B cell (primary cell): ENCODE data around the gene GSE1. TPM values are rescaled to one million over a fixed set of nuclear protein-coding genes. Genes with fewer than 3 reads are reported as not detected.

Experiments used
- ATAC-seq: fragments of 200-7000 bp; cut with Tn5 transposase; one replicate; pipeline ENCODE4 v1.10.0; 2021; ENCODE audit warnings: low read depth, mild to moderate bottlenecking, moderate number of reproducible peaks, moderate library complexity
- CTCF ChIA-PET: fragments of 350-600 bp; sonication (Branson Sonifier 250); formaldehyde crosslinking; loops from one replicate; lab custom pipeline; 2021; ENCODE audit warnings: antibody characterized with exemption, inconsistent platforms; lab: Charles Lee
- POLR2A ChIA-PET: fragments of 350-600 bp; sonication (Branson Sonifier 250); formaldehyde crosslinking; loops from one replicate; lab custom pipeline; 2021; ENCODE audit warnings: antibody characterized with exemption; lab: Charles Lee
- DNase-seq: peaks from one replicate; pipeline ENCODE4 v3.0.0; 2013
- H2AFZ ChIP-seq: 2 replicates; pipeline ENCODE4 v1.6.1; 2012; ENCODE audit warnings: mild to moderate bottlenecking, low read depth, low read length; ENCODE audit not compliant: insufficient read depth, poor library complexity, severe bottlenecking
- H3K27ac ChIP-seq, 2 donors: 1 replicate in 1 of 2; 2 replicates in 1 of 2; pipeline ENCODE4 v1.5.1; 2012 to 2013; ENCODE audit warnings: low read length in 2 of 2, mild to moderate bottlenecking in 2 of 2, moderate library complexity in 1 of 2
- H3K27me3 ChIP-seq, 4 experiments: fragments of 200-600 bp in 1 of 4; sonication (generic) in 1 of 4; replicated peaks in 1 of 4; 1 replicate in 2 of 4; 2 replicates in 2 of 4; pipeline versions ENCODE4 v1.6.1 to v1.7.0; 2013 to 2016; ENCODE audit warnings: low read length in 3 of 4, mild to moderate bottlenecking in 2 of 4, mixed read lengths in 1 of 4, moderate library complexity in 1 of 4; ENCODE audit not compliant: insufficient read depth in 4 of 4, control insufficient read depth in 3 of 4; ENCODE audit errors: control extremely low read depth in 1 of 4
- H3K36me3 ChIP-seq, 2 experiments: replicated peaks in 1 of 2; 1 replicate in 1 of 2; 2 replicates in 1 of 2; pipeline versions ENCODE4 v1.6.1 to v1.7.1; 2013; ENCODE audit warnings: low read length in 1 of 2; ENCODE audit not compliant: insufficient read depth in 2 of 2, control insufficient read depth in 1 of 2; ENCODE audit errors: control extremely low read depth in 1 of 2, extremely low read depth in 1 of 2
- H3K4me1 ChIP-seq, 2 donors: fragments of 200-600 bp in 1 of 2; sonication (generic) in 1 of 2; 1 replicate in 1 of 2; 2 replicates in 1 of 2; pipeline versions ENCODE4 v1.5.1 to v1.6.1; 2013 to 2017; ENCODE audit warnings: low read length in 2 of 2; ENCODE audit not compliant: control insufficient read depth in 2 of 2, insufficient read depth in 2 of 2
- H3K4me2 ChIP-seq: replicated peaks from 2 replicates; pipeline ENCODE3; 2012; ENCODE audit warnings: mild to moderate bottlenecking, low read depth, low read length; ENCODE audit not compliant: poor library complexity, severe bottlenecking
- H3K4me3 ChIP-seq, 5 experiments: fragments of 200-600 bp in 1 of 5; sonication (generic) in 1 of 5; 1 replicate in 3 of 5; 2 replicates in 2 of 5; pipeline versions ENCODE4 v1.5.1 to v1.7.0; 2011 to 2016; ENCODE audit warnings: low read length in 4 of 5, mild to moderate bottlenecking in 4 of 5, low read depth in 2 of 5, control low read depth in 1 of 5, moderate library complexity in 1 of 5; ENCODE audit not compliant: insufficient read depth in 1 of 5; ENCODE audit errors: control extremely low read depth in 1 of 5, extremely low read depth in 1 of 5
- H3K79me2 ChIP-seq: fragments of 200-600 bp; sonication (generic); one replicate; pipeline ENCODE4 v1.6.0; 2016; ENCODE audit warnings: low read length; ENCODE audit not compliant: control insufficient read depth, insufficient read depth
- H3K9ac ChIP-seq: fragments of 200-600 bp; sonication (generic); 2 replicates; pipeline ENCODE4 v1.6.1; 2017; ENCODE audit warnings: mild to moderate bottlenecking, low read length, moderate library complexity
- H3K9me3 ChIP-seq, 3 donors: one replicate each; pipeline versions ENCODE4 v1.6.1 to v1.7.1; 2013; ENCODE audit warnings: low read length in 2 of 3; ENCODE audit not compliant: control insufficient read depth in 2 of 3, insufficient read depth in 1 of 3; ENCODE audit errors: control extremely low read depth in 1 of 3
- H4K20me1 ChIP-seq: 2 replicates; pipeline ENCODE4 v1.6.0; 2012; ENCODE audit warnings: mild to moderate bottlenecking, low read length; ENCODE audit not compliant: insufficient read depth, control insufficient read depth, poor library complexity, severe bottlenecking
- H3K27ac Mint-ChIP-seq: one replicate; pipeline ENCODE4 v1.8.0; 2021; ENCODE audit warnings: mixed read lengths
- H3K27me3 Mint-ChIP-seq: one replicate; pipeline ENCODE4 v1.8.0; 2021; ENCODE audit warnings: mixed read lengths
- H3K4me1 Mint-ChIP-seq: one replicate; pipeline ENCODE4 v1.8.0; 2021; ENCODE audit warnings: mixed read lengths
- H3K4me3 Mint-ChIP-seq: one replicate; pipeline ENCODE4 v1.8.0; 2021; ENCODE audit warnings: mixed read lengths
- H3K9me3 Mint-ChIP-seq: one replicate; pipeline ENCODE4 v1.8.0; 2022; ENCODE audit warnings: mixed read lengths; ENCODE audit not compliant: insufficient read depth
- CTCF ChIP-seq: fragments of 200-600 bp; IDR thresholded peaks from one replicate; pipeline ENCODE4 v1.8.0; 2022; ENCODE audit warnings: antibody characterized with exemption, mild to moderate bottlenecking
- EZH2 ChIP-seq: IDR thresholded peaks from 2 replicates; pipeline ENCODE4 v1.6.1; 2012; ENCODE audit warnings: borderline replicate concordance, low read depth, mild to moderate bottlenecking, moderate library complexity, low read length; ENCODE audit not compliant: insufficient read depth, poor library complexity, severe bottlenecking
- WGBS: methylation state at CpG from one replicate; pipeline ENCODE4 v1.1.5; 2013; ENCODE audit warnings: missing lambda C conversion rate; ENCODE audit not compliant: insufficient coverage; 5-methylcytosine and 5-hydroxymethylcytosine counted together
- intact Hi-C: fragments of 100-400 bp; cut with micrococcal nuclease; formaldehyde crosslinking; loops from one replicate; pipeline ENCODE4 v1.10.0; 2022
- polyA plus RNA-seq: library from polyadenylated mRNA; depleted of rRNA; stranded (reverse); fragments of >200 nt; gene quantifications from 2 replicates; pipeline ENCODE4 v1.2.3, GENCODE V29; 2012
- total RNA-seq, 2 donors: library from RNA; stranded (reverse); fragments of 120-200 nt in 1 of 2; gene quantifications; 1 replicate in 1 of 2; 2 replicates in 1 of 2; pipeline versions ENCODE4 v1.2.3 to v1.2.4, GENCODE V29; 2013 to 2022

Gene GSE1
- total and polyA plus RNA-seq, 2 donors (not counting 1 experiment from before 2014, with no cell fraction given), result 57.3 to 76.1 TPM

GRCh38 chr16:85593494-85594221, 19.5 kb upstream of the GSE1 start:
- Histone ChIP-seq H3K4me2 (no peak overlapping the region), H3K9ac (no peak overlapping the region), H3K79me2 (peaks cover 92% of the 10 kb centered on the region), H3K4me1 (peaks cover 9 to 12% of the 10 kb centered on the region in 2 donors), H3K9me3 (no peaks in the 10 kb centered on the region), H3K4me3 (no peak overlapping the region), H3K27me3 (no peaks in the 10 kb centered on the region), H3K36me3 (peaks cover 0 to 10% of the 10 kb centered on the region in 2 experiments), H4K20me1 (peaks cover 96% of the 10 kb centered on the region), H2AFZ (no peak overlapping the region), H3K27ac (no peak overlapping the region)
- peaks cover 38% of the 10 kb centered on the region for H3K4me1 Mint-ChIP-seq
- CTCF ChIA-PET, result interaction anchor here (2.1 kb wide), 1 partner anchor 17 kb away, joined by 9 read pairs; no protein-coding TSS in a partner anchor
- no peaks in the 10 kb centered on the region for H3K27me3 Mint-ChIP-seq
- POLR2A ChIA-PET, result no interaction called here
- no peak for DNase-seq
- intact Hi-C loops, result no loop called here
- 85% methylated on average over 4 of the region's 21 CpGs for WGBS
- no peak overlapping the region for H3K4me3 Mint-ChIP-seq
- TF ChIP-seq CTCF (no peak), EZH2 (no peak)
- no peak for ATAC-seq
- H3K27ac Mint-ChIP-seq, result no peak overlapping the region
- H3K9me3 Mint-ChIP-seq, result no peaks in the 10 kb centered on the region

GRCh38 chr16:85594273-85594977, 18.7 kb upstream of the GSE1 start:
- no peak for ATAC-seq
- Histone ChIP-seq H2AFZ (no peak overlapping the region), H3K9ac (no peak overlapping the region), H3K4me3 (no peak overlapping the region), H3K4me1 (peaks cover 9 to 16% of the 10 kb centered on the region in 2 donors), H3K27ac (no peak overlapping the region), H3K27me3 (no peaks in the 10 kb centered on the region), H3K9me3 (no peaks in the 10 kb centered on the region), H3K79me2 (peaks cover 92% of the 10 kb centered on the region), H3K4me2 (no peak overlapping the region), H3K36me3 (peaks cover 0 to 10% of the 10 kb centered on the region in 2 experiments), H4K20me1 (peaks cover 96% of the 10 kb centered on the region)
- no peak overlapping the region for H3K27ac Mint-ChIP-seq
- H3K4me3 Mint-ChIP-seq, result no peak overlapping the region
- no peak for DNase-seq
- ChIA-PET POLR2A (no interaction called here), CTCF (no interaction called here)
- 91% methylated on average over 21 of the region's 24 CpGs for WGBS
- H3K4me1 Mint-ChIP-seq, result peaks cover 39% of the 10 kb centered on the region
- no peaks in the 10 kb centered on the region for H3K27me3 Mint-ChIP-seq
- intact Hi-C loops, result no loop called here
- TF ChIP-seq EZH2 (no peak), CTCF (no peak)
- no peaks in the 10 kb centered on the region for H3K9me3 Mint-ChIP-seq
